Renal pelvis (tissue), 4 donors: Measurements from ENCODE around the gene ARMC8. TPM values are rescaled to one million over a fixed set of nuclear protein-coding genes. Genes with fewer than 3 reads are reported as not detected.

ENCODE experiments used
- DNase-seq: peaks from one replicate; pipeline ENCODE4 v3.0.0-alpha.2; 2013
- polyA plus RNA-seq, 3 donors: library from polyadenylated mRNA; unstranded; fragments of 120-200 nt; gene quantifications; one replicate each; pipeline ENCODE4 v1.2.1, GENCODE V29; 2013; ENCODE audit not compliant: insufficient read length in 3 of 3

Gene ARMC8
- polyA plus RNA-seq, 3 donors, result 44.4 to 51.2 (median 47.9) TPM

DNA sequence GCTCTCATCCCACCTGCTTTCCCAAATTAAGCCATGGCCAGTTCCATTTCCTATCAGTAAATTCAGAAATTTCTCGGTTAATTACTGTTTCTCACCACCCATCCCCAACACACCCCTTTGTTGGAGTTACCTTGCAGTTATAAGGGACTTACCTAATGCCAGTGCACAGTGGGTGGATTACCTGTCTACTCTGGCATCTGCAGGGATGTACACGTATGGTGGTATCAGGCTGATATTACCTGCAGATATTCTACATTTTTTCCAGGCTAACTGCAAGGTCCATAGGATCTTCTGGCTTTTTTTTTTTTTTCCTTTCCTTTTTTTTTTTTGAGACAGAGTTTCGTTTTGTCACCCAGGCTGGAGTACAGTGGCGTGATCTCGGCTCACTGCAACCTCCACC, 153.4 kb downstream of the ARMC8 start:
- DNase-seq, result no peak

DNA sequence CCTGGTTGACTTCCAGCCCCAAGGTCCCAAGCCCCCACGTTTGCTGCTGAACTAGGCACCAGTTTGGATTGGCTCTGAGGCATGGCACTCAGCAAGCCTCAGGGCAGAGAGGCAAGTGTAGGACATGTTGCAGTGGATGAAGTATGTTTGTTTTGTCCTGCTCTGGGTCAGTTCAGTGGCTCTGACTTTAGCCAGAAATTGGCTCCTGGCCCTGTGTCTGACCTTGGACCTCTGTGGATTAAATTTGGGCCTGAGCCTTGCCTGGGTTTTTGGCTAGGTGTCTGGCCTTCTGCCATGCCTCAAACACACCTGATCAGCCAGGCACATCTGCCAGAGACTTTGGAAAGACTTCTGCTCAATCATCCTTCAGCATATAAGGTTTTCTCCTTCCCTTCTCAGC, 157.7 kb downstream of the ARMC8 start:
- no peak for DNase-seq

Other genes with a start within 250 kb of the ARMC8 start
- gene CLDN18, start 177.1 kb upstream of the ARMC8 start, polyA plus RNA-seq, result 1 to 10 TPM in 2 of 3 donors, under 1 TPM in 1; 0.87 to 4.1 (median 3.6) TPM
- gene DZIP1L, start 71.7 kb upstream of the ARMC8 start, polyA plus RNA-seq, result 10 to 100 TPM; 15.4 to 26.2 (median 22.2) TPM
- 1 to 10 TPM in 2 of 3 donors, under 1 TPM in 1; 0.51 to 2.8 (median 1.9) TPM for gene A4GNT, start 54.9 kb upstream of the ARMC8 start, polyA plus RNA-seq
- gene DBR1, start 12.4 kb upstream of the ARMC8 start, polyA plus RNA-seq, result 10 to 100 TPM; 17.9 to 22.1 (median 21.2) TPM
- gene NME9, start 142.6 kb downstream of the ARMC8 start, polyA plus RNA-seq, result 1 to 10 TPM; 2.7 to 5.0 (median 3.4) TPM
- gene MRAS, start 161.3 kb downstream of the ARMC8 start, polyA plus RNA-seq, result 10 to 100 TPM; 28.7 to 31.7 (median 30.8) TPM
- 1 to 10 TPM; 1.6 to 2.5 (median 2.5) TPM for gene ESYT3, start 247.3 kb downstream of the ARMC8 start, polyA plus RNA-seq